GM15510 (cell line): ENCODE measurements around the gene CAV2.

ENCODE experiments used
- POLR2A ChIP-seq: IDR thresholded peaks from 3 replicates; pipeline ENCODE4 v1.6.1; 2011; ENCODE audit warnings: borderline replicate concordance; ENCODE audit not compliant: insufficient read length; ENCODE audit errors: extremely low read depth

The CAV2 gene, protein sequence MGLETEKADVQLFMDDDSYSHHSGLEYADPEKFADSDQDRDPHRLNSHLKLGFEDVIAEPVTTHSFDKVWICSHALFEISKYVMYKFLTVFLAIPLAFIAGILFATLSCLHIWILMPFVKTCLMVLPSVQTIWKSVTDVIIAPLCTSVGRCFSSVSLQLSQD

DNA sequence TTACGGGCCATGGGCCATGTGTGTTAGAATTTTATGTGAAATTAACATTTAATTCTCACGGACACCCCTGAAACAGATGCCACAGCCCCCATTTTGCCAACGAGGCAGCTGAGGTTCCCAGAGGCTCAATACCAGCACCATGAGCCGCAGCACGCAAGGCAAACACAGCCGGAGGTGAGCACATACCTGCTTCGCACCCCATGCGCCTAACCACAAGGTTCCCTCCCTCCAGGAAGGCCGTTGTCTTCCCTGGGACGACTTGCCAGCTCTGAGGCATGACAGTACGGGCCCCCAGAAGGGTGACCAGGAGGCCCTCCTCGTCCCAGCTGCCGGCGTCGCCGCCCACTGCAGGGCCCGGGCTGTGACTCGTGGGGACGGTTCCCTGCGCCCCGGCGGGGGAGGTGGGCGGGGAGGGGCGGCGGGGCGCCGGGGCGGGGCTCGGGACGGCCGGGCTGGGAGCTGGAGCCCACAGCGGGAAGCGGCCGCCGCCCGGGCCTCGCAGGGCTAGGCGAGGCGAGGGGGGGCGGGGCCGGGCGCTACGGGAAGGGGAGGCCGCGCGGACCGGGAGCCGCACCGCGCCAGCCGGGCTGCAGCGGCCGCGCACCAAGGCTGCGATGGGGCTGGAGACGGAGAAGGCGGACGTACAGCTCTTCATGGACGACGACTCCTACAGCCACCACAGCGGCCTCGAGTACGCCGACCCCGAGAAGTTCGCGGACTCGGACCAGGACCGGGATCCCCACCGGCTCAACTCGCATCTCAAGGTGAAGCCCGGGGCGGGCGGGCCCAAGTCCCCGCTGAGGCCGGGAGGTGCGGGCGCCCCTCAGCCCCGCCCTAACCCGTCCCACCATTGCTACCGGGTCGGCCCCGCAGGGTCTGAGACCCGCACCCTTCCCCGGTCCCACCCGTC, at the start of gene CAV2:
Gene CAV2, plus strand, starts transcription at position 571 of the 910 bp plus-strand sequence. Its CDS starts 44 bp downstream, at position 615.
- no peak for TF ChIP-seq POLR2A

DNA sequence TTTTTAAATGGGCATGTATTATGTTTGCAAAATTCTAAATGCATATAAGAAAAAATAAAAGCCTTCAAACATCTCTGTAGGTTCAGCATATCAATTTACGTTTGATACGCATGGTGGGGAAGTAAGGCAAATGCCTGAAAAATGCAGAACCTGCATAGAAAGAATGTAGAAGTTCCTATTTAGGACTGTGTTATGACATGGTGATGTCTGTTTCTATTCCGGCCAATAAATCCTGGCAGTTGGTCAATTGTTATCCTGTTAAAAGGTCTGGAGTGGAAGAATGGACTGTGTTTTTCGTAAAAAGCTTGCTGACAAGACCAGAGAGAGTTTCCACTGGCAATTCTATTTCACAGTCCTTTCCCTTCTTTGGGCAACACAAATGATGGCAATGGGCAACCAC, 49.6 kb upstream of the CAV2 start:
- no peak for TF ChIP-seq POLR2A

DNA sequence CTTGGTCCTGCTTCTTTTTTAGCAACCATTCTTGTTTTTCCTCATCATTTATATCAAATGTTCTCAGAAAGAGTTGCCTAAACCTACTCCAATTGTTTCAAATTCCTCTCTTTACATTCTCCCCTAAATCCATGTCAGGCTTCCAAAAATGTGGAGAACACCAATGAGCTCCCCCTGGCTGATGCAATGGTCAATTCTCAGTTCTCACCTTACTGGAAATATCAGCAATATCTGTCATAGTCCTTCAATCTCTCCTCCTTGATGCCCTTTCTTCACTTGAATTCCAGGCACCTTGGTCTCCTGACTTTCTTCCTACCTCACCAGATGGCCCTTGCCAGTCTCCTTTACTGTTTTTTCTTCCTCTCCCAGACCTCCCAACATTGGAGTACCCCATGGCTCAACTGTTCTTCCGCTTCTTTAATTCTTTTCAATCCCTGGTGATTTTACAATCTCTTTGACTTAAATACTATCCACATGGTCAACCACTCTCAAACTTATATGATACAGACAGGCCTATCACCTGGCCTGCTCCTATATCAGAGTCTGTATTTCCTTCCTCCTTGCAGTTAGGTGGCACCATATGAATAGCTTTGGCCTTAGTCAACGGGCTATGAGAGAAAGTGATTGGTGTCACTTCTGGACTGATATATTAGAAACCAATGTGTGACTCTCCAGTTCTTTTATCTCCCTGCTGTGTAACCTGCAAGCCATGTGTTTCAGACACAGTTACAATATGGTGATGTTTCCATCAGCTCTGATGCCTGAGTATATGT, 47.4 kb upstream of the CAV2 start:
- TF ChIP-seq POLR2A: no peak

DNA sequence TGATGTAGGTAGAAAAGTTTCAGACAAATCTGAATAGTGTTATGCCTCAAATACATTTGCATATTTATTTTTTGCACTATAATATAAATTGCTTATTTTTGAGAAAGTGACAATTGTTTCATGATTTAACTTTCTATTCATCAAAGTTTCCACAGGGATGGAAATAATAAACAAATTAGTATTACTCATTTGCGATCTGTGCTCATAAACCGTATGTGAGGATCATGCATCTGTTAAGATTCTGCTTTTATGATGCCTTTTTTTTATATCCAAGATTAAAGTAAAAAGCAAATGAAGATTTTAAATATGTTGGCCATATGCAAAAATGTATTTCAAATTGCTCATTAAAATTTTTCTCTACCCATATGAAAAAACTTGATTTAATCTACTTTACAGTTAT, 45.2 kb upstream of the CAV2 start:
- no peak for TF ChIP-seq POLR2A

DNA sequence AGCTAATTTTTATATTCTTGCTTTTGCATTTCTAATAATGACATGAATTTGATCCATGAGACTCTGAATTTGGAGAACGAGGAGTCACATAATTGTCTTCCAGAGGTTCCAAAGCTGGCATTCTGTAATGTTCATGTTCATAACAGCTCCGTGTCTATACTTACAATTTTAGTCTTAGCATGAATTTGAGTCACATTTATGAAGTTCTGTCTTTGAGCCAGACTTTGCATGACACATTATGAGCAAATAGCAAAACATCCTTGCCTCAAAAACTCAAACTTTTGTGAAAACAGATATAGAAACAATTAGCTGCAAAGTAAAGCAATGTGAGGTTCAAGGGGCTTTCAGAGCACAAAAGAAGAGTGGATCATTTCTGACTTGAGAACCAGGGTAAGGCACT, 44.5 kb upstream of the CAV2 start:
- no peak for TF ChIP-seq POLR2A

DNA sequence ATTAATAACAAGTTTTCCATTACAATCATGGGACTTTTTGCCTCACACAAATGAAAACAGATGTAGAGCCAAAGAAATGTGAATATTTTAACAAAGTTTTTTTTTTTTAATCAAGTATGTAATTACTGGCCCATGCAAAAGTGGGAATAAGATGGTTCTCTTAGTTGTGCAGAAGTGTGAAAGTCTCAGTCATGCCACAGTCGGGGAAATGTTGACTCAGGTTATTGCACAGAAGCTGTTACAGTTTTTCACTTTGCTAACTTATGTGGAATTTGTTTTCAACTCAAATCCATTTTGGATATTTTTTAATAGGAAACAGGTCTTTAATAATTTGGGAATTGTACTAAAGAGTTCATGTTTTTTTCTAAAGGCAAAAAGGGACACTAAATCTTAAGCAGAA, 44.0 kb upstream of the CAV2 start:
- no peak for TF ChIP-seq POLR2A

DNA sequence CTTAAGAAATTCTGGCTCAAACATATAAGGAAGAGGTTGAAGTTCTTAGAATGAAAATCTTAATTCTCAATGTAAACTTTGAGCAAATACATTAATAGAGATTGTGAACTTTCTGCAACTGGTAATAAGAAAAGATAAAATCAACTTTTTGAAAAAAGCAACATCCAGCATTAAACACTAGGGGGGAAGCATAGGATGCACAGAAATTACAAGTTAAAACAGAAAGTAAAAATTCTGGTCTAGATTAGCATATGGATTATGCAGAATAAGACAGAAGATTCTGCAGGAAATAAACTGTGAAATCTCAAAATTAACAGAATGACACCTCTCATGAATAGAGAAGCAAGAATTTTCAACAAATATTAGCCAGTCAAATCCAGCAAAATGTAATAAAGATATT, 38.0 kb upstream of the CAV2 start:
- TF ChIP-seq POLR2A: no peak

DNA sequence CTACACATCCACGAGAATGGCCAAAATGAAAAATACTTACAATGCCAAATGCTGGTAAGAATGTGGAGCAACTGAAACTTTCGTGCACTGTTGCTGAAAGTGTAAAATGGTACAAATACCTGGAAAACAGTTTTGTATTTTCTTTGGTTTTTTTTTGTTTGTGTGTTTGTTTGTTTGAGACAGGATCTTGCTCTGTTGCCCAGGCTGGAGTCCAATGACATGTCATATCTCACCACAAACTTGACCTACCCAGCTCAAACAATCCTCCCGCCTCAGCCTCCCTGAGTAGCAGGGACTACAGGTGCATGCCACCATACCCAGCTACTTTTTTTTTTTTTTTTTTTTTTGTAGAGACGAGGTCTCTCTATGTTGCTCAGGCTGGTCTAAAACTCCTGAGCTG, 35.6 kb upstream of the CAV2 start:
- no peak for TF ChIP-seq POLR2A

DNA sequence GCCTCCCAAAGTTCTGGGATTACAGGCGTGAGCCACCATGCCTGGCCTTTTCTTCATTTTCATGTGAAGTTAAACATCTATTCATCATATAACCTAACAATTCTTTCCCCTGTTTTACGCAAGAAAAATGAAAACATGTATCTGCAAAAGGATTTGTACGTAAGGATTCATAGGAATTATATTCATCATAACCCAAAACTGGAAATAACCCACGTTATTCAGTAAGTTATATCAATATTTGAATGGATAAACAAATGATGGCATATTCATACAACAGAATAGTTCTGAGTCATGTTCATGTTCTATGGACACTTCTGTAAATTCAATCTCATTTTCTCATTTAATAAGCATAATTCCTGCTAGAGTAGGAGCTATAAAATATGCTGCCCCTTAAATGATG, 35.2 kb upstream of the CAV2 start:
- no peak for TF ChIP-seq POLR2A

DNA sequence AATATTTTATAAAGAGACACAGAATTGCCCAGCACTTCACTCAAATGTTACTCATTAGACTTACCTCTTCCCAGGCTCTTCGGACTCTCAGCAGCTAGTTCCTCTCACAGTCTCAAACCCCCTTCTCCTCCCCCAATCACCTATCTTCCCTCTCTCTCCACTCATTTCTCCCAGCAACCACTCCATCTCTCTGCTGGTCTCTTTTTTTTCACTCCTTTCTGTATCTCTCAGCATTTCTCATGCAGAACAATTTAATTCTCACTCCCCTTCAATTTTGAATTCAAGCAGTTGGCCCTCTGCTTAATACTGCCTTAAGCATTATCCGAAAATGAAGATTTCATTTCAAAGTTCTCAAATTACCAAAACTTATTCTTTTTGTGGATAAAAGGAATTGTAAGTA, 34.4 kb upstream of the CAV2 start:
- no peak for TF ChIP-seq POLR2A

DNA sequence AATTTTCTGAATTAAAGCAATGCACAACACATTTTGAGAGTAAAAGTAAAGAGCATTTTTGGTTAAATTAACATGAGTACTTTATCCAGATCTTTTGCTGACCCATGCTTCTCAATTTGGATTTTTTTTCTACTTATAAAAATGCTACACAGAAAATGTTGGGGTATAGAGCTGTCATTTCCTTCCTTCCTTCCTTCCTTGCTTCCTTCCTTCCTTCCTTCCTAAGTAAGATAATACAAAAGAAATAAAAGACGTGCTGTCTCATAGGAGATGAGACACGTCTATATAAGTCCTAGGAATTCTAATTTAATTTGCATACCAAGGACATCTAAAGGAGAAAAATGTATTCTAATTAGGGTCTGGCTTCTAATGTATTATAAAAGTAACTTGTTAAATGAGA, 31.0 kb upstream of the CAV2 start:
- no peak for TF ChIP-seq POLR2A

DNA sequence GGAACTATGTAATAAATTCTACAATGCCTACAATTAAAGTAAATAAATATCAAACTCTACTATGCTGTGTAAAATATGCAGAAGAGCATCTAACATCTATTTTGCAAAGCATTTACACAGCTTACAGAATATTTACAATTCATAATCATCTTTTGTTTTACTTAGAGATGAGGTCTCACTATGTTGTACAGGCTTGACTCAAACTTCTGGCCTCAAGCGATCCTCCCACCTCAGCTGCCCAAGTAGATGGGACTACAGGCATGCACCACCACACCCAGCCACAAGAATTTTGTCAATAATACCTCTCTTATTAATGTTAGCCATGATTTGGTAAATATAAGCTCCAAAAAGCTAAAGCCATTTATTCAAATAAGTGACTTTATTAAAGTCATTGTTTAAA, 21.9 kb upstream of the CAV2 start:
- TF ChIP-seq POLR2A: no peak

DNA sequence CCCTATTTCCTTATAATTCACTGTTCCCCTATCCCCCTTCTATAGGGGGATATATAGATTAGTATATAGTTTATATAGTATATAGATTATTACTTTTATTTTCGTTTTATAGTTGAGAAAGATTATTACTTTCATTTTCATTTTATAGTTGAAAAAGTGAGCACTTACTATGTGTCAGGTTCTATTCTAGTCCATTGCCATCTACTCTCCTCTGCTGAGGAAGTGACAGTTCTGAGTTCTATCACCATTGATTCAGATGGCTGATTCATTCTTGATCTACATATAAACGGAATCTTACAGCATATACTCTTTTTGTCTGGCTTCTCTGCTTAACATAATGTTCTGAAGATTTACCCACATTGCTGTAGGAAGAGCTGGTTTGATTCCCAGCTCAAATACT, 20.7 kb upstream of the CAV2 start:
- TF ChIP-seq POLR2A: no peak

DNA sequence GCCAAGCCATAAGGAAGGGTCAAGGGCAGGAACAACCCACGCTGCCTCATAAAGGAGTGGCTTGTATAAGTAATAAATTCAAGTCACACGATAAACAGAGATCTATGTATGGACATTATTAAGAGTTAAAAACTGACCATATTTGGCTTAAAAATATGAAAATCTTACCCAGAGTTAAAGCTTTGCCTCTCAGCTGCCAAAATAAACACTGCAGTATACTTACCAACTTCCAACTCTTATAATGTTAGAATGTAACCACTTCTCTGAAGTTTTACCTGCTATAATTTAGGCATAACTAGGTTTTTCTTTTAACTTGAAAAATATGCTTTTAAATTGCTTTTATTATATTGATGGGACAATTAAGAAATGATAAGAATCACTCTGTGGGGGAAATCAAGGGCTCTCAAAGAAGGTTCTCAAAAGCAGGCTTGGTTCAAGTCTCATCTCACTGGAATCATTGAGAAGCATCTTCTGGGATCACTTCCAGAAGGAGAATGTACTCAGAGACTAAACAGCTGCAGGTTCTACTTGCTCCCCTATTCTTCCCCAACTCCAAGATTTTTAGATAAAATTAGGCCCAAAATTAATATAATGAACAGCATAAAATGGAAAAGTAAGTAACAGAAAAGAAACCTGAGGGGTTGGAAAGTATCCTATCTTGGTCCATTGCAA, 16.1 kb upstream of the CAV2 start:
- TF ChIP-seq POLR2A: no peak
